ENCODE data around the gene CSF3. TPM values are rescaled to one million over a fixed set of nuclear protein-coding genes. Genes with fewer than 3 reads are reported as not detected.

The CSF3 gene
- total RNA-seq, 1 experiment from 2014 or later = not detected

GRCh38 chr17:40035162-40035559, 19.9 kb downstream of the CSF3 start:
- H3K4me3 Mint-ChIP-seq = no peak overlapping the region
- H4K20me1 ChIP-seq (ENCODE audit: control insufficient read depth, insufficient read depth, insufficient read length) = no peaks in the 10 kb centered on the region
- H3K27ac Mint-ChIP-seq = peak overlapping the region in 2 of 3 experiments; percentile 70 to 75; a peak in 3 of 7 replicates
- DNase-seq = peak; percentile 91
- no peaks in the 10 kb centered on the region for H3K9me3 Mint-ChIP-seq
- H3K23ac ChIP-seq (ENCODE audit: insufficient read length, low read depth, low read length) = no peak overlapping the region
- no peaks in the 10 kb centered on the region for H3K79me1 ChIP-seq (ENCODE audit: insufficient read depth, low read depth, low read length, poor library complexity, severe bottlenecking)
- peaks cover 15 to 16% of the 10 kb centered on the region in 2 experiments for H3K4me1 Mint-ChIP-seq
- no peak overlapping the region for H2BK20ac ChIP-seq (ENCODE audit: low read depth, low read length, poor library complexity, severe bottlenecking)
- H3K79me2 ChIP-seq (ENCODE audit: insufficient read depth, low read length) = no peaks in the 10 kb centered on the region
- H3K27me3 ChIP-seq (ENCODE audit: insufficient read depth, low read length) = no peaks in the 10 kb centered on the region
- WGBS (ENCODE audit: extremely low coverage, insufficient read length, low lambda C conversion rate) = no CpG with 5 or more reads among the region's 12 CpGs
- peaks cover 21 to 43% (median 43%) of the 10 kb centered on the region in 3 experiments; a peak in 6 of 7 replicates for H3K36me3 Mint-ChIP-seq (ENCODE audit: insufficient read depth in 1 of 3, low read depth in 3 of 3)
- H3K27me3 Mint-ChIP-seq (ENCODE audit: low read depth) = no peaks in the 10 kb centered on the region
- H2AFZ ChIP-seq (ENCODE audit: low read length) = no peak overlapping the region
- H3K9me3 ChIP-seq (ENCODE audit: control insufficient read depth, low read depth, low read length) = no peaks in the 10 kb centered on the region
- no peak overlapping the region for H2BK12ac ChIP-seq (ENCODE audit: insufficient read length, low read depth, low read length)
- no peak overlapping the region for H2BK5ac ChIP-seq (ENCODE audit: insufficient read length, low read length)
- H3K18ac ChIP-seq (ENCODE audit: insufficient read length, low read depth, low read length) = no peak overlapping the region
- no peak overlapping the region for H2AK5ac ChIP-seq (ENCODE audit: insufficient read length, low read length)
- no peak overlapping the region for H3K9ac ChIP-seq (ENCODE audit: extremely low read depth, insufficient read length, low read length)
- H3K23me2 ChIP-seq (ENCODE audit: insufficient read length, low read depth, low read length, poor library complexity, severe bottlenecking) = no peaks in the 10 kb centered on the region
- peak; percentile 96 for TF ChIP-seq CTCF (conservative IDR thresholded peaks at IDR 0.05)
- H3K4ac ChIP-seq (ENCODE audit: low read depth, low read length) = no peak overlapping the region
- H3K4me2 ChIP-seq (ENCODE audit: insufficient read depth, insufficient read length, low read length) = no peak overlapping the region
- no peak overlapping the region for H3K14ac ChIP-seq (ENCODE audit: insufficient read depth, low read length)
- no peak overlapping the region for H4K8ac ChIP-seq (replicated peaks; ENCODE audit: insufficient read length, low read depth, low read length)
- H3K27ac ChIP-seq (ENCODE audit: insufficient read length, low read depth, low read length) = no peak overlapping the region
- no peak overlapping the region for H2BK15ac ChIP-seq (ENCODE audit: low read depth, low read length)
- H3K56ac ChIP-seq (ENCODE audit: insufficient read length, low read depth, low read length) = no peak overlapping the region
- no peak overlapping the region for H2BK120ac ChIP-seq (ENCODE audit: low read depth, low read length, poor library complexity, severe bottlenecking)
- no peak overlapping the region for H4K91ac ChIP-seq (ENCODE audit: insufficient read length, low read depth, low read length)
- H3T11ph ChIP-seq (ENCODE audit: low read length) = no peak overlapping the region
- H4K5ac ChIP-seq (ENCODE audit: insufficient read length, low read depth, low read length) = no peak overlapping the region
- H3K4me1 ChIP-seq (ENCODE audit: insufficient read depth, low read length) = peaks cover 2% of the 10 kb centered on the region; the same call in 1 of the 2 replicates

Measured in H9 (cell line).